GM21447 (cell line): ENCODE measurements around the gene DYRK3.
A peak's percentile ranks its signal among the peaks of the same experiment; 100 is the strongest.
"Not testable (repeated sequence)": the region's sequence is repeated elsewhere in the genome, so short reads cannot be mapped to it uniquely, and the experiment has no call there.

Experiments
- ATAC-seq: cut with Tn5 transposase; IDR thresholded peaks from one replicate; pipeline ENCODE4 v1.9.1; 2021; ENCODE audit not compliant: unreplicated experiment

DYRK3 gene

GRCh38 chr1:206628916-206629315 lies 6.4 kb upstream of the DYRK3 start:
- no peak for ATAC-seq

GRCh38 chr1:206631085-206631509 lies 4.2 kb upstream of the DYRK3 start:
- no peak for ATAC-seq

- ATAC-seq, result no peak
Measured at GRCh38 chr1:206633708-206634121, 1.6 kb upstream of the DYRK3 start.

- no peak for ATAC-seq
Measured at GRCh38 chr1:206634365-206635079, 814 bp upstream of the DYRK3 start.

GRCh38 chr1:206635978-206636345 lies 626 bp downstream of the DYRK3 start:
- peak; percentile 26 for ATAC-seq

GRCh38 chr1:206636671-206637070 lies 1.3 kb downstream of the DYRK3 start:
- ATAC-seq, result no peak

GRCh38 chr1:206637605-206638004 lies 2.3 kb downstream of the DYRK3 start:
- ATAC-seq, result no peak

GRCh38 chr1:206642074-206642473 lies 6.7 kb downstream of the DYRK3 start:
- not testable (repeated sequence) for ATAC-seq

- no peak for ATAC-seq
Measured at GRCh38 chr1:206643118-206643698, 7.9 kb downstream of the DYRK3 start.

- no peak for ATAC-seq
Measured at GRCh38 chr1:206646504-206646903, 11.2 kb downstream of the DYRK3 start.

- ATAC-seq, result no peak
Measured at GRCh38 chr1:206647224-206647623, 11.9 kb downstream of the DYRK3 start.

- no peak for ATAC-seq
Measured at GRCh38 chr1:206649261-206649921, 14.1 kb downstream of the DYRK3 start.

GRCh38 chr1:206651014-206651413 lies 15.7 kb downstream of the DYRK3 start:
- ATAC-seq, result no peak

- ATAC-seq, result no peak
Measured at GRCh38 chr1:206651958-206652890, 16.9 kb downstream of the DYRK3 start.

- no peak for ATAC-seq
Measured at GRCh38 chr1:206653715-206654459, 18.6 kb downstream of the DYRK3 start.

- ATAC-seq, result no peak
Measured at GRCh38 chr1:206654828-206655227, 19.5 kb downstream of the DYRK3 start.

- no peak for ATAC-seq
Measured at GRCh38 chr1:206655471-206655882, 20.1 kb downstream of the DYRK3 start.

GRCh38 chr1:206656936-206657335 lies 21.6 kb downstream of the DYRK3 start:
- no peak for ATAC-seq

- no peak for ATAC-seq
Measured at GRCh38 chr1:206657751-206658150, 22.4 kb downstream of the DYRK3 start.

GRCh38 chr1:206658264-206658980 lies 23.1 kb downstream of the DYRK3 start:
- peak; percentile 51 for ATAC-seq
